Lower lobe of right lung (tissue), 2 donors: ENCODE data around the gene MPPED2. TPM values are rescaled to one million over a fixed set of nuclear protein-coding genes. Genes with fewer than 3 reads are reported as not detected.
"Not testable (repeated sequence)": the region's sequence is repeated elsewhere in the genome, so short reads cannot be mapped to it uniquely, and the experiment has no call there.

Experiments
- ATAC-seq, 2 donors: fragments of 200-7000 bp; cut with Tn5 transposase; one replicate each; pipeline ENCODE4 v1.9.1; 2020 to 2022; ENCODE audit warnings: mild to moderate bottlenecking in 2 of 2, moderate library complexity in 2 of 2
- DNase-seq: peaks from one replicate; pipeline ENCODE4 v3.0.0-alpha.2; 2020
- H3K27ac ChIP-seq: fragments of 200-600 bp; one replicate; pipeline ENCODE4 v1.8.0; 2022
- H3K27me3 ChIP-seq: fragments of 200-600 bp; one replicate; pipeline ENCODE4 v1.8.0; 2022; ENCODE audit warnings: low read depth
- H3K36me3 ChIP-seq: fragments of 200-600 bp; one replicate; pipeline ENCODE4 v1.8.0; 2022; ENCODE audit warnings: mild to moderate bottlenecking
- H3K4me1 ChIP-seq: fragments of 200-600 bp; one replicate; pipeline ENCODE4 v1.8.0; 2022
- H3K4me3 ChIP-seq: fragments of 200-600 bp; one replicate; pipeline ENCODE4 v1.8.0; 2022; ENCODE audit warnings: mild to moderate bottlenecking
- H3K9me3 ChIP-seq: fragments of 200-600 bp; one replicate; pipeline ENCODE4 v1.8.0; 2022
- CTCF ChIP-seq: fragments of 200-600 bp; IDR thresholded peaks from one replicate; pipeline ENCODE4 v1.8.0; 2022; ENCODE audit warnings: antibody characterized with exemption, mild to moderate bottlenecking
- intact Hi-C: fragments of 100-400 bp; cut with DNase I; formaldehyde crosslinking; loops from one replicate; pipeline ENCODE4 v1.11.0; 2022
- total RNA-seq: library from RNA; stranded (reverse); fragmentation: NEBNext Ultra II Directional; extraction: Animal tissue kit (Norgen Biotek cat#: 25700); gene quantifications from one replicate; pipeline ENCODE4 v1.2.1, GENCODE V29; 2021
- donor health status: DM: no; HTN: yes; CAD: no; lungs with severe emphysema.

Gene MPPED2
- total RNA-seq, 1 donor from 2014 or later, result 1.5 TPM

GRCh38 chr11:30561691-30562415, 24.3 kb downstream of the MPPED2 start:
- Histone ChIP-seq H3K27me3 (no peaks in the 10 kb centered on the region), H3K27ac (no peak overlapping the region), H3K9me3 (no peaks in the 10 kb centered on the region), H3K36me3 (no peaks in the 10 kb centered on the region), H3K4me3 (no peak overlapping the region), H3K4me1 (no peaks in the 10 kb centered on the region)
- DNase-seq (no peak), ATAC-seq (no peak)
- intact Hi-C loops, result no loop called here
- TF ChIP-seq CTCF, result no peak

GRCh38 chr11:30560206-30561106, 25.7 kb downstream of the MPPED2 start:
- ATAC-seq, result no peak
- H3K27ac ChIP-seq, result no peak overlapping the region
- intact Hi-C loops, result no loop called here

DNA sequence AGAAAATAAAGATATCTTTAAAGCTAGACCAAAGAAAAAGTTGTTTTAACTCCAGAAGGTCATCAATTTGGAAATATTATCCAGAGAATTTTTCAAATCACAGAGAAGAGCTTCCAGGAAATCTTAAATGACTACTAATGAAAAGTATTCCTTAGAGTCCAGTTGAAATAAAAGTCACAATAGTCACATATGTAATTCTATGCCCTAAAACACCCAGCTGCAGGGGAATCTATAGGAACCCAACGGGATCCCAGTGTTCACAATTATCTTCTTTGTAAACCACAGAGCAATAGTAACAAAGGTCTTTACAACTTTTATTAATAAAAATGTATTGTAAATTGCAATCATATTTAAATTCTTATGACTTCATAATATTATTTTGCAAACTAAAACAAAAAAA, 27.1 kb downstream of the MPPED2 start:
- ATAC-seq (no peak), DNase-seq (no peak)
- H3K9me3 ChIP-seq, result no peaks in the 10 kb centered on the region
- H3K4me3 ChIP-seq, result no peak overlapping the region
- H3K36me3 ChIP-seq, result no peaks in the 10 kb centered on the region
- H3K27me3 ChIP-seq, result no peaks in the 10 kb centered on the region
- TF ChIP-seq CTCF, result no peak
- H3K4me1 ChIP-seq, result no peaks in the 10 kb centered on the region
- intact Hi-C loops, result no loop called here
- H3K27ac ChIP-seq, result no peak overlapping the region

More at GRCh38 chr11:30560206-30561106, 25.7 kb downstream of the MPPED2 start:
- no peaks in the 10 kb centered on the region for H3K4me1 ChIP-seq
- H3K36me3 ChIP-seq, result no peaks in the 10 kb centered on the region
- TF ChIP-seq CTCF, result no peak
- H3K27me3 ChIP-seq, result no peaks in the 10 kb centered on the region
- no peak overlapping the region for H3K4me3 ChIP-seq
- H3K9me3 ChIP-seq, result no peaks in the 10 kb centered on the region
- no peak for DNase-seq

DNA sequence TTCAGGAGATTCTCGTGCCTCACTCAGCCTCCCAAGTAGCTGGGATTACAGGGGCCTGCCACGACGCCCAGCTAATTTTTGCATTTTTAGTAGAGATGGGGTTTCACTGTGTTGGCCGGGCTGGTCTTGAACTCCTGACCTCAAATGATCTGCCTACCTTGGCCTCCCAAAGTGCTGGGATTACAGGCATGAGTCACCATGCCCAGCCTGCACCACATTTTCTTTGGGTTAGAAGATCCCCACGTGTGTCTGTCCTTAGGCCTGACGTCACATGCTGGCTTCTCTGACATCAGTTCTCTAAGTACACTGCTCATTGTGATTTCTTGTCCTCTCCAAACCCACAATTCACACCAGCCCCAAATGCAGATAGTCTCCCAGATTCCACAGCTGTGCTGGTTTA, 31.6 kb downstream of the MPPED2 start:
- H3K27ac ChIP-seq, ATAC-seq, DNase-seq, H3K36me3 ChIP-seq, H3K4me3 ChIP-seq, H3K4me1 ChIP-seq, H3K27me3 ChIP-seq, intact Hi-C loops, H3K9me3 ChIP-seq: not testable (repeated sequence)

DNA sequence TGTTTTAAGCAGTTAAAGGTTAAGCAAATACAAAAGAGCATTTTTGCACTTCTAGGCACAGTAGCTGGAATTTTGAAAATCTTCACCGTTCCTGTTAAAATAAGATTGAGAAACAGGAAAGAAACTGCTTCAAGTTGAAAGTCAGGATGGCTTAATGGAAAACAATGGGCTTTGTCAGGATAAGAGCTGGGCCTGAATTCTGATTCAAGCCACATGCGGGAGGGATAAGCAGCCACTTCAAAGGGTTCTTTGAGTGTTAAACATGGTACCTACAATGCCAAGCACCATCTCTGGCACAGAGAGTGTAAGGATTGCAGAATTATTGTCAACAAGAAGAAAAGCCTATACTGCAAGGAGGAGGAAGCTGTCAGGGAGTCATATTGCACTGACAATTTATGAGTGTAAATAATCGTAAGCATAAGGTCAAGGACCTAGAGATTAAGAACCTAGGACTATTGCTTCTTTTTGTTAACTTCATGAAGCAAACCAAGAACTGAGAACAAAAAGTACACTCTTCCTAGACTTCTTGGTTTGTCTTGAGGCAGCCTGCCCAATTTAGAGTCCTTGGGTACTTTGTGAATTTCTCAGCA, 32.5 kb downstream of the MPPED2 start:
- no peak for ATAC-seq
- Histone ChIP-seq H3K9me3 (no peaks in the 10 kb centered on the region), H3K4me1 (no peaks in the 10 kb centered on the region), H3K27ac (no peak overlapping the region), H3K4me3 (no peak overlapping the region), H3K36me3 (no peaks in the 10 kb centered on the region), H3K27me3 (no peaks in the 10 kb centered on the region)
- TF ChIP-seq CTCF, result no peak
- intact Hi-C loops, result no loop called here
- DNase-seq, result no peak
